OCI-LY7 (cell line): ENCODE measurements around the gene ZNF106.

Source experiments
- EZH2phosphoT487 ChIP-seq: fragments of 200-600 bp; sonication (generic); IDR thresholded peaks from 2 replicates; pipeline ENCODE4 v1.6.1; 2018; ENCODE audit warnings: low read depth, borderline replicate concordance, mild to moderate bottlenecking, mixed run types, antibody characterized with exemption, low read length, moderate library complexity, mixed read lengths
- TF ChIP-seq, protein P1 (sequence below): fragments of 200-600 bp; sonication (generic); conservative IDR thresholded peaks from 2 replicates; pipeline ENCODE4 v1.5.1; 2014; ENCODE audit warnings: mild to moderate bottlenecking, antibody characterized with exemption, low read length, moderate library complexity, mixed read lengths

DNA sequence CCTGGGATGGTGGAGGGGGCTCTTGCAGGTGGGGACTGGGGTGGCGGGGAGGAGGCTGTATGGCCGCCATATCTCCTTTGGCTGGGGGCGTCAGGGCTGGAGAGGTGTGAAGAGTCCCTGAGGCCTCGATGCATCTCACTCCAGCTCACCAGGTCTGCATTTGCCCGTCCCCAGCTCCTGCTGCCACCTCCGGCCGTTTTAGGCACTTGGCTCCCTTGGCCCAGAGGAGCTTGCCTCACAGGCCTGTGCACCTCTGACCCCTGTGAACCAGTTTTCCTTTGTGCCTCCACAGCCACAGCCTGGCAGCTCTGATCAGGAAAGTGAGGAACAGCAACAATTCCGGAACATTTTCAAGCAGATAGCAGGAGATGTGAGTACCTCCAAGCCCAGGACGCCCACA, 81.9 kb downstream of the ZNF106 start:
- TF ChIP-seq, protein P1, sequence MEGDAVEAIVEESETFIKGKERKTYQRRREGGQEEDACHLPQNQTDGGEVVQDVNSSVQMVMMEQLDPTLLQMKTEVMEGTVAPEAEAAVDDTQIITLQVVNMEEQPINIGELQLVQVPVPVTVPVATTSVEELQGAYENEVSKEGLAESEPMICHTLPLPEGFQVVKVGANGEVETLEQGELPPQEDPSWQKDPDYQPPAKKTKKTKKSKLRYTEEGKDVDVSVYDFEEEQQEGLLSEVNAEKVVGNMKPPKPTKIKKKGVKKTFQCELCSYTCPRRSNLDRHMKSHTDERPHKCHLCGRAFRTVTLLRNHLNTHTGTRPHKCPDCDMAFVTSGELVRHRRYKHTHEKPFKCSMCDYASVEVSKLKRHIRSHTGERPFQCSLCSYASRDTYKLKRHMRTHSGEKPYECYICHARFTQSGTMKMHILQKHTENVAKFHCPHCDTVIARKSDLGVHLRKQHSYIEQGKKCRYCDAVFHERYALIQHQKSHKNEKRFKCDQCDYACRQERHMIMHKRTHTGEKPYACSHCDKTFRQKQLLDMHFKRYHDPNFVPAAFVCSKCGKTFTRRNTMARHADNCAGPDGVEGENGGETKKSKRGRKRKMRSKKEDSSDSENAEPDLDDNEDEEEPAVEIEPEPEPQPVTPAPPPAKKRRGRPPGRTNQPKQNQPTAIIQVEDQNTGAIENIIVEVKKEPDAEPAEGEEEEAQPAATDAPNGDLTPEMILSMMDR, result no peak
- TF ChIP-seq EZH2phosphoT487, result no peak
